H9 (cell line): ENCODE measurements around the gene FMOD. TPM values are rescaled to one million over a fixed set of nuclear protein-coding genes. Genes with fewer than 3 reads are reported as not detected.

Source experiments
- DNase-seq: peaks from one replicate; pipeline ENCODE4 v3.0.0-alpha.2; 2017
- H2AFZ ChIP-seq: one replicate; pipeline ENCODE4 v1.6.1; 2013; ENCODE audit warnings: mild to moderate bottlenecking, low read length, control low read depth, moderate library complexity
- H2AK5ac ChIP-seq: 2 replicates; pipeline ENCODE4 v1.6.1; 2013; ENCODE audit warnings: low read length, control low read depth, mixed read lengths; ENCODE audit not compliant: insufficient read length
- H2BK120ac ChIP-seq: one replicate; pipeline ENCODE4 v1.6.1; 2013; ENCODE audit warnings: low read depth, mild to moderate bottlenecking, low read length, control low read depth, inconsistent platforms; ENCODE audit not compliant: poor library complexity, severe bottlenecking
- H2BK12ac ChIP-seq: 2 replicates; pipeline ENCODE4 v1.6.1; 2013; ENCODE audit warnings: low read length, control low read depth, mixed read lengths, low read depth; ENCODE audit not compliant: insufficient read length
- H2BK15ac ChIP-seq: 2 replicates; pipeline ENCODE4 v1.6.1; 2013; ENCODE audit warnings: low read depth, low read length, control low read depth
- H2BK20ac ChIP-seq: one replicate; pipeline ENCODE4 v1.6.1; 2013; ENCODE audit warnings: low read depth, mild to moderate bottlenecking, low read length, control low read depth, inconsistent platforms; ENCODE audit not compliant: poor library complexity, severe bottlenecking
- H2BK5ac ChIP-seq: 2 replicates; pipeline ENCODE4 v1.6.1; 2013; ENCODE audit warnings: low read length, control low read depth, mixed read lengths; ENCODE audit not compliant: insufficient read length
- H3K14ac ChIP-seq: 2 replicates; pipeline ENCODE4 v1.6.1; 2013; ENCODE audit warnings: low read length, control low read depth; ENCODE audit not compliant: insufficient read depth
- H3K18ac ChIP-seq: 2 replicates; pipeline ENCODE4 v1.6.1; 2013; ENCODE audit warnings: low read depth, mild to moderate bottlenecking, mixed read lengths, low read length, control low read depth; ENCODE audit not compliant: insufficient read length
- H3K23ac ChIP-seq: 2 replicates; pipeline ENCODE4 v1.6.1; 2013; ENCODE audit warnings: low read length, control low read depth, mixed read lengths, low read depth; ENCODE audit not compliant: insufficient read length
- H3K23me2 ChIP-seq: 2 replicates; pipeline ENCODE4 v1.6.1; 2013; ENCODE audit warnings: low read depth, mild to moderate bottlenecking, mixed read lengths, low read length, control low read depth; ENCODE audit not compliant: insufficient read length, poor library complexity, severe bottlenecking
- H3K27ac ChIP-seq: 2 replicates; pipeline ENCODE4 v1.5.1; 2013; ENCODE audit warnings: low read length, control low read depth, mixed read lengths, low read depth; ENCODE audit not compliant: insufficient read length
- H3K27me3 ChIP-seq: 2 replicates; pipeline ENCODE4 v1.6.1; 2013; ENCODE audit warnings: low read length, control low read depth, inconsistent platforms; ENCODE audit not compliant: insufficient read depth
- H3K4ac ChIP-seq: 2 replicates; pipeline ENCODE4 v1.6.1; 2013; ENCODE audit warnings: low read depth, mild to moderate bottlenecking, control low read depth, inconsistent platforms, low read length, moderate library complexity
- H3K4me1 ChIP-seq: 2 replicates; pipeline ENCODE4 v1.6.1; 2013; ENCODE audit warnings: low read length, control low read depth, inconsistent platforms; ENCODE audit not compliant: insufficient read depth
- H3K4me2 ChIP-seq: 2 replicates; pipeline ENCODE4 v1.6.1; 2013; ENCODE audit warnings: low read length, control low read depth, mixed read lengths; ENCODE audit not compliant: insufficient read length, insufficient read depth
- H3K56ac ChIP-seq: 2 replicates; pipeline ENCODE4 v1.6.1; 2013; ENCODE audit warnings: low read depth, mild to moderate bottlenecking, mixed read lengths, low read length, control low read depth; ENCODE audit not compliant: insufficient read length
- H3K79me1 ChIP-seq: 2 replicates; pipeline ENCODE4 v1.6.1; 2013; ENCODE audit warnings: low read depth, mild to moderate bottlenecking, moderate library complexity, low read length, control low read depth, inconsistent platforms; ENCODE audit not compliant: insufficient read depth, poor library complexity, severe bottlenecking
- H3K79me2 ChIP-seq: 2 replicates; pipeline ENCODE4 v1.6.1; 2013; ENCODE audit warnings: low read length, control low read depth, inconsistent platforms; ENCODE audit not compliant: insufficient read depth
- H3K9ac ChIP-seq: 2 replicates; pipeline ENCODE4 v1.6.1; 2013; ENCODE audit warnings: low read length, control low read depth, mixed read lengths; ENCODE audit not compliant: insufficient read length; ENCODE audit errors: extremely low read depth
- H3K9me3 ChIP-seq: one replicate; pipeline ENCODE4 v1.6.1; 2013; ENCODE audit warnings: low read depth, low read length, inconsistent platforms; ENCODE audit not compliant: control insufficient read depth
- H3T11ph ChIP-seq: one replicate; pipeline ENCODE4 v1.6.1; 2013; ENCODE audit warnings: mild to moderate bottlenecking, low read length, control low read depth, inconsistent platforms
- H4K20me1 ChIP-seq: one replicate; pipeline ENCODE4 v1.6.1; 2013; ENCODE audit not compliant: control insufficient read depth, insufficient read length, insufficient read depth
- H4K5ac ChIP-seq: 2 replicates; pipeline ENCODE4 v1.6.1; 2013; ENCODE audit warnings: low read depth, mild to moderate bottlenecking, mixed read lengths, low read length, control low read depth; ENCODE audit not compliant: insufficient read length
- H4K8ac ChIP-seq: replicated peaks from 2 replicates; pipeline ENCODE4 v1.6.1; 2013; ENCODE audit warnings: low read length, control low read depth, mixed read lengths, low read depth; ENCODE audit not compliant: insufficient read length
- H4K91ac ChIP-seq: 2 replicates; pipeline ENCODE4 v1.6.1; 2013; ENCODE audit warnings: low read depth, mild to moderate bottlenecking, moderate library complexity, mixed read lengths, low read length, control low read depth; ENCODE audit not compliant: insufficient read length
- H3K27ac Mint-ChIP-seq, 3 experiments: 2 replicates in 2 of 3; 3 replicates in 1 of 3; pipeline ENCODE4 v1.8.0; 2020 to 2021; ENCODE audit warnings: mixed read lengths in 3 of 3, mild to moderate bottlenecking in 1 of 3, moderate library complexity in 1 of 3
- H3K27me3 Mint-ChIP-seq: 2 replicates; pipeline ENCODE4 v1.8.0; 2021; ENCODE audit warnings: low read depth, mild to moderate bottlenecking, moderate library complexity, mixed read lengths
- H3K36me3 Mint-ChIP-seq, 3 experiments: 2 replicates in 2 of 3; 3 replicates in 1 of 3; pipeline ENCODE4 v1.8.0; 2020 to 2021; ENCODE audit warnings: low read depth in 3 of 3, mixed read lengths in 3 of 3; ENCODE audit not compliant: insufficient read depth in 1 of 3
- H3K4me1 Mint-ChIP-seq, 2 experiments: 2 replicates each; pipeline ENCODE4 v1.8.0; 2020; ENCODE audit warnings: mixed read lengths in 2 of 2
- H3K4me3 Mint-ChIP-seq, 2 experiments: 2 replicates in 1 of 2; 3 replicates in 1 of 2; pipeline ENCODE4 v1.8.0; 2020 to 2021; ENCODE audit warnings: mild to moderate bottlenecking in 2 of 2, mixed read lengths in 2 of 2, moderate library complexity in 1 of 2
- H3K9me3 Mint-ChIP-seq, 2 experiments: 2 replicates in 1 of 2; 3 replicates in 1 of 2; pipeline ENCODE4 v1.8.0; 2020; ENCODE audit warnings: mild to moderate bottlenecking in 2 of 2, mixed read lengths in 2 of 2, moderate library complexity in 1 of 2
- total RNA-seq: library from RNA; stranded (reverse); gene quantifications from 2 replicates; pipeline ENCODE4 v1.2.1, GENCODE V29; 2021
- TF ChIP-seq, protein P1 (sequence below): fragments of 200-600 bp; sonication (generic); conservative IDR thresholded peaks from 3 replicates; pipeline ENCODE4 v1.8.0; 2021; ENCODE audit warnings: antibody characterized with exemption, mild to moderate bottlenecking

FMOD gene
- total RNA-seq, 1 experiment from 2014 or later = not detected

DNA sequence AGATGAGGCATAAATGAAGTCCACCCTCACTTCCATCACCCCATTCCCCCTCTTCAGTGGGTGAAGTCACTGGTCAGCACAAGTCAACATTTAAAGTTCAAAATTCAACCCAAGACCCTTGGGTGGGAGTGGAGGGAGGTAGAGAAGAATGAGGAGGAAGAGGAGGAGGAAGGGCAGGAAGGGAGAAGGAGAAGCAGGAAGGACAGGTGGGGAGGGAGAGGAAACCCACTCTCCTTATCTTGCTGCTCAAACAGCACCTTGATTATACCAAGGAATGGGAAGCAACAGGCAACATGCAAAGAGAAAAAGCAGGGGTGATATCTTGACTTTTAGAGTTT is 49.6 kb downstream of the FMOD start:
- no peak overlapping the region for H3K27ac Mint-ChIP-seq
- no peaks in the 10 kb centered on the region for H3K79me1 ChIP-seq
- TF ChIP-seq, protein P1, sequence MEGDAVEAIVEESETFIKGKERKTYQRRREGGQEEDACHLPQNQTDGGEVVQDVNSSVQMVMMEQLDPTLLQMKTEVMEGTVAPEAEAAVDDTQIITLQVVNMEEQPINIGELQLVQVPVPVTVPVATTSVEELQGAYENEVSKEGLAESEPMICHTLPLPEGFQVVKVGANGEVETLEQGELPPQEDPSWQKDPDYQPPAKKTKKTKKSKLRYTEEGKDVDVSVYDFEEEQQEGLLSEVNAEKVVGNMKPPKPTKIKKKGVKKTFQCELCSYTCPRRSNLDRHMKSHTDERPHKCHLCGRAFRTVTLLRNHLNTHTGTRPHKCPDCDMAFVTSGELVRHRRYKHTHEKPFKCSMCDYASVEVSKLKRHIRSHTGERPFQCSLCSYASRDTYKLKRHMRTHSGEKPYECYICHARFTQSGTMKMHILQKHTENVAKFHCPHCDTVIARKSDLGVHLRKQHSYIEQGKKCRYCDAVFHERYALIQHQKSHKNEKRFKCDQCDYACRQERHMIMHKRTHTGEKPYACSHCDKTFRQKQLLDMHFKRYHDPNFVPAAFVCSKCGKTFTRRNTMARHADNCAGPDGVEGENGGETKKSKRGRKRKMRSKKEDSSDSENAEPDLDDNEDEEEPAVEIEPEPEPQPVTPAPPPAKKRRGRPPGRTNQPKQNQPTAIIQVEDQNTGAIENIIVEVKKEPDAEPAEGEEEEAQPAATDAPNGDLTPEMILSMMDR = no peak
- DNase-seq = no peak
- no peaks in the 10 kb centered on the region for H3K36me3 Mint-ChIP-seq
- H2BK20ac ChIP-seq = no peak overlapping the region
- no peak overlapping the region for H3K4me3 Mint-ChIP-seq
- H2BK5ac ChIP-seq = no peak overlapping the region
- H3K27ac ChIP-seq = no peak overlapping the region
- peaks cover 98% of the 10 kb centered on the region for H3K27me3 Mint-ChIP-seq
- no peak overlapping the region for H3K9ac ChIP-seq
- H3K27me3 ChIP-seq = peaks cover 50% of the 10 kb centered on the region
- H3K4me1 Mint-ChIP-seq = peaks cover 16 to 18% of the 10 kb centered on the region in 2 experiments
- H3K14ac ChIP-seq = no peak overlapping the region
- no peaks in the 10 kb centered on the region; a peak in 1 of 5 replicates for H3K9me3 Mint-ChIP-seq
- H3K4me1 ChIP-seq = no peaks in the 10 kb centered on the region
- peaks cover 10% of the 10 kb centered on the region for H3K23me2 ChIP-seq
- H2AK5ac ChIP-seq = no peak overlapping the region
- no peak overlapping the region for H4K5ac ChIP-seq
- H3K18ac ChIP-seq = no peak overlapping the region
- H3K4me2 ChIP-seq = no peak overlapping the region
- no peak overlapping the region for H3K23ac ChIP-seq
- H3T11ph ChIP-seq = no peak overlapping the region
- H2BK120ac ChIP-seq = no peak overlapping the region
- H2AFZ ChIP-seq = no peak overlapping the region
- H4K8ac ChIP-seq = no peak overlapping the region
- no peaks in the 10 kb centered on the region for H4K20me1 ChIP-seq
- no peaks in the 10 kb centered on the region for H3K9me3 ChIP-seq
- H2BK12ac ChIP-seq = no peak overlapping the region
- no peak overlapping the region for H3K56ac ChIP-seq
- no peaks in the 10 kb centered on the region for H3K79me2 ChIP-seq
- H4K91ac ChIP-seq = no peak overlapping the region
- H2BK15ac ChIP-seq = no peak overlapping the region
- no peak overlapping the region for H3K4ac ChIP-seq
